PFSK-1 (cell line): ENCODE data around the gene PLAU.

Source experiments
- FOXP2 ChIP-seq: optimal IDR thresholded peaks from 2 replicates; pipeline ENCODE3; 2011; ENCODE audit warnings: borderline replicate concordance, control low read depth, inconsistent platforms; ENCODE audit not compliant: insufficient read depth; ENCODE audit errors: extremely low read length, extremely low read depth
- POLR2AphosphoS5 ChIP-seq: IDR thresholded peaks from 2 replicates; pipeline ENCODE4 v1.6.1; 2012; ENCODE audit warnings: low read depth, mild to moderate bottlenecking, control low read depth, low read length, moderate library complexity
- SIN3A ChIP-seq: IDR thresholded peaks from 2 replicates; pipeline ENCODE4 v1.6.1; 2012; ENCODE audit warnings: mild to moderate bottlenecking, low read length, moderate library complexity, borderline replicate concordance; ENCODE audit not compliant: insufficient read depth
- TAF1 ChIP-seq: IDR thresholded peaks from 2 replicates; pipeline ENCODE4 v1.6.1; 2012; ENCODE audit warnings: low read length, control low read depth, borderline replicate concordance; ENCODE audit not compliant: insufficient read depth
- TF ChIP-seq, protein P1 (sequence below), 2 experiments: IDR thresholded peaks; 2 replicates each; pipeline versions ENCODE4 v1.6.1 to v1.8.0; 2011 to 2012; ENCODE audit warnings: low read depth in 2 of 2, low read length in 2 of 2, control low read depth in 1 of 2, inconsistent platforms in 1 of 2, mild to moderate bottlenecking in 1 of 2, moderate library complexity in 1 of 2; ENCODE audit not compliant: insufficient read depth in 1 of 2

Gene PLAU

DNA sequence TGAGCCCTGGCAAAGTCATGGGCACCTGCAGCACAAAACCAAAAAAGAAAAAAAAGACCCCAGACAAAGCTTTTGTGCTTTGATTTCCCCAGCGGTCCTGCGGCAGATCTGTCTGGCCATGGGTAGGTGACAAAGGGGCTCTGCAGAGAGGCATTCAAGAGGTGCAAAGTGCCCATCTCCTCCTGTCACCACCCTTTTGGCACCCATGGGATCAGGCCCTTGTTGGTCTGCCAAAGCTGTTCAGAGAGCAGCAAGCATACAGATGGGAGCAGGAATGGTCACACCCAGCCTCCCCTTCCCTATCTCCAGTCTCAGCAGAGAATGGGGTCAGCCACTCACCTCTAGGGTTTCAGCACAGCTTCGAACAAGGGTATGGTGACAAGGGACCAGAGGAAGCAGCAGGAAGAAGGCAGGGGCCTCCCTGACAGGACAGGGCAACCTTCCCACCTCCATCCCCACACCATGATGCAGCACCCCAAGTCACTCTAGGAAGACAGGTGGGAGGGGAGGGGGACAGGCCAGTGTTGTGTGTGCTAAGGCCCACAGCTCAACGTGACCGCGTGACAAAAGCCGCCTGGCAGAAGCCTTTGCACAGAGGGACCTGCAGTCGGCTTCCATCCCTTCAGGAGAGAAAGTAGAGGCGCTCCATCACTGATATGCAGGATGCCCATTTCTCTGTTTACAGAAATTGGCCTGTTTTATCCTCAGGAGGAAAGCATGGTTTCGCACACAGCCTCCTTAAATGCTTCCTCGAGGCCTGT lies 42.9 kb upstream of the PLAU start:
- TF ChIP-seq, protein P1, sequence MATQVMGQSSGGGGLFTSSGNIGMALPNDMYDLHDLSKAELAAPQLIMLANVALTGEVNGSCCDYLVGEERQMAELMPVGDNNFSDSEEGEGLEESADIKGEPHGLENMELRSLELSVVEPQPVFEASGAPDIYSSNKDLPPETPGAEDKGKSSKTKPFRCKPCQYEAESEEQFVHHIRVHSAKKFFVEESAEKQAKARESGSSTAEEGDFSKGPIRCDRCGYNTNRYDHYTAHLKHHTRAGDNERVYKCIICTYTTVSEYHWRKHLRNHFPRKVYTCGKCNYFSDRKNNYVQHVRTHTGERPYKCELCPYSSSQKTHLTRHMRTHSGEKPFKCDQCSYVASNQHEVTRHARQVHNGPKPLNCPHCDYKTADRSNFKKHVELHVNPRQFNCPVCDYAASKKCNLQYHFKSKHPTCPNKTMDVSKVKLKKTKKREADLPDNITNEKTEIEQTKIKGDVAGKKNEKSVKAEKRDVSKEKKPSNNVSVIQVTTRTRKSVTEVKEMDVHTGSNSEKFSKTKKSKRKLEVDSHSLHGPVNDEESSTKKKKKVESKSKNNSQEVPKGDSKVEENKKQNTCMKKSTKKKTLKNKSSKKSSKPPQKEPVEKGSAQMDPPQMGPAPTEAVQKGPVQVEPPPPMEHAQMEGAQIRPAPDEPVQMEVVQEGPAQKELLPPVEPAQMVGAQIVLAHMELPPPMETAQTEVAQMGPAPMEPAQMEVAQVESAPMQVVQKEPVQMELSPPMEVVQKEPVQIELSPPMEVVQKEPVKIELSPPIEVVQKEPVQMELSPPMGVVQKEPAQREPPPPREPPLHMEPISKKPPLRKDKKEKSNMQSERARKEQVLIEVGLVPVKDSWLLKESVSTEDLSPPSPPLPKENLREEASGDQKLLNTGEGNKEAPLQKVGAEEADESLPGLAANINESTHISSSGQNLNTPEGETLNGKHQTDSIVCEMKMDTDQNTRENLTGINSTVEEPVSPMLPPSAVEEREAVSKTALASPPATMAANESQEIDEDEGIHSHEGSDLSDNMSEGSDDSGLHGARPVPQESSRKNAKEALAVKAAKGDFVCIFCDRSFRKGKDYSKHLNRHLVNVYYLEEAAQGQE (IDR thresholded peaks at IDR 0.05; ENCODE audit: insufficient read depth in 1 of 2, low read depth in 2 of 2, low read length in 2 of 2), result no peak
- TF ChIP-seq TAF1, result no peak
- no peak for TF ChIP-seq FOXP2
- TF ChIP-seq POLR2AphosphoS5, result no peak
- no peak for TF ChIP-seq SIN3A

DNA sequence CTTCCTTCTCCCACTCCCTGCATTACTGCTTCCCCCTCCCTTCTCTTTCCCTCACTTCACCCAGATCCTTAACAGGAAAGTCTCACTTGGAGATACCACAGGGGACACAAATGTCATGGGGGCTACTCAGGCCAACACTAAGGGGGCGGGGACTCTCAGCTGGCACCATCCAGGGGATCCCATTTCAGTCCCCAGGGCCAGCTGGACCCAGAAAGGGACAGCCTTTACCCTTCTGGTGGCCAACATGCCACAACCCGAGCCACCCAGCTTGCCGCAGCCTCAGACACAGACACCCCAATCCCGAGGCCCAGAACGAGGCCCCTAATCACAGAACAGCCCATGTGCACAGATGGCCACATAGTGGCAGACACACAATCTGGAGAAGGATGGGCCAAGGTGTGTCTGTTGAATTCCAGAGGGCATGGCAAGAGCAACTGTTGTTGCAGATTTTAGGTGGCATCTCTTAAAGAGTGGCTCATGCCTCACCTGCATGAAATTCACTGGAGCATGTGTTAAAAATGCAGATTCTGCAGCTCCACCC lies 42.2 kb upstream of the PLAU start:
- TF ChIP-seq SIN3A (no peak), TAF1 (no peak)
- TF ChIP-seq, protein P1 (IDR thresholded peaks at IDR 0.05; ENCODE audit: insufficient read depth in 1 of 2, low read depth in 2 of 2, low read length in 2 of 2), result no peak

DNA sequence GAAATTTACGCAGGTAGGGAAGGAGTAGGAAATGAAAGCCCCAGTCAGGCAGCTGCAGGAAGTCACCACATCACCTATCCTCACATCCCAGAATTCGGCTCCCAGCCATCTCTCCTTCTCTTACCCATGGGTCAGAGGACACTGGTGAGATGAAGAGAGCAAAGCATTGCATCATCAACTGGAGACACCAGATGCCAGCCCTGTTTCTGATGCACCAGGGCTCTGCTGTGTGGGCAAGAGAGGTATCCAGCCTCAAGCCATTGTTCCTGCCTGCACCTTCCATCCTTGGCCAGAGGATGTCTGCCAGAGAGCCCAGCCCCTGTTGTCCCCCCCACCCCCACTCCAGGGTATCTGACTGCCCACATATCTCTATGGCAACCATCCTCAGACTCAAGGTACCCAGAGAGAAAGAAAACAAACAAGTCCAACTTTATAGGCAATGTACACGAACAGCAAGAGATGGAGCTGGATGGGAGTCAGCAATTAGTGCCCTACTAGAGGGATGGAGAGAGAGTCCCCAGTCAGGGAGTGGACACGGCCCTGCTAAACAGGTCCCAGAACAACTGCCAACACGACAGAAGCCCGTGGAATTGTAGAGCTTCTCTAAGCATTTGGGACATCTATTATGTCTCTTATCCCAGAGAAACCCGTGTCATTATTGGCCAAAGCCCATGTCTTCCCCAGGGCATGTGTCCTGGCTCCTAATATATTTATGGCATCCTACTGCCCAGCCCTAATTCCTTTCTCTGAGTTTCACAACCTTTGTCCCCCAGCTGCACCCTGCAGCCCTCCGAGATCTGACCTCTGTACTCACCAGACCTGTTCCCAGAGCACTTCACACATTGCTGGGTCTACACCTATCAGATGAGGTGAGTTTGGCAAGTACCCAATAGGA lies 39.4 kb upstream of the PLAU start:
- TF ChIP-seq TAF1 (no peak), POLR2AphosphoS5 (no peak), SIN3A (no peak), FOXP2 (no peak)
- TF ChIP-seq, protein P1 (IDR thresholded peaks at IDR 0.05; ENCODE audit: insufficient read depth in 1 of 2, low read depth in 2 of 2, low read length in 2 of 2), result no peak

DNA sequence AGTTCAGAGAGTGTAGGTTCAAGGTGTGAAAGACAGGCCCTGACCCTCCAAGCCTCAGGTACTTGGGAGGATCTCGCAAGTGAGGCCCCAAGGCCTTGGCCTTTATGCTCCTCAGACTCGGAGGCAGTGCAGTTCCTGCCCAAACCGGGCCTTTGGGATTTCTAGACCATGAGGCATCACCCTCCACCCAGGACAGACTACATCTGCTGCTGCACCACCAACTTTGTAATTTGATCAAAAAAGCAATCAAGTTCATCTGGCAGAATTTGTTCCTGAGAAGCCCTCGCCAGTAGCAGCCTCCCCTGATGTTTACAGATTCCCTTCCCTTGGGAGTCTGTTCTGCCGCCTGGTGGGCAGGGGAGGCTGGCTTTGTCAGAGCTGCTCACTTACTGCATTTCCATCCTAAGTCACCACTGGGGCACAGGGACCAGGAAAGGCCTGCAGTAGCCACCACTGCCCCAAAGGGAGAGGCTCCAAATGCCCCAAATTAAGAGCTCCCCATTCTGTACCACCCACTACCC lies 38.7 kb upstream of the PLAU start:
- TF ChIP-seq POLR2AphosphoS5 (no peak), FOXP2 (no peak), SIN3A (no peak), TAF1 (no peak)
- TF ChIP-seq, protein P1 (IDR thresholded peaks at IDR 0.05; ENCODE audit: insufficient read depth in 1 of 2, low read depth in 2 of 2, low read length in 2 of 2), result no peak
